ENCODE data around the gene NOTCH3. TPM values are rescaled to one million over a fixed set of nuclear protein-coding genes. Genes with fewer than 3 reads are reported as not detected.

NOTCH3 gene
- total and polyA plus RNA-seq, 4 donors, result 0.49 to 3.7 (median 2.9) TPM

- no peaks in the 10 kb centered on the region for H3K4me1 ChIP-seq (ENCODE audit: control insufficient read depth in 4 of 4, insufficient read depth in 4 of 4, low read length in 3 of 4)
- DNase-seq (ENCODE audit: low spot score), result no peak
- H3K27me3 ChIP-seq (ENCODE audit: control insufficient read depth in 4 of 4, insufficient read depth in 4 of 4, low read length in 3 of 4), result no peaks in the 10 kb centered on the region
- no peak overlapping the region for H3K9ac ChIP-seq (ENCODE audit: low read depth in 1 of 2, low read length in 2 of 2)
- no peak overlapping the region for H3K27ac ChIP-seq (ENCODE audit: low read depth in 1 of 2, low read length in 2 of 2)
- no peak overlapping the region for H3K4me3 ChIP-seq (ENCODE audit: low read depth in 1 of 3, low read length in 3 of 3)
- H3K36me3 ChIP-seq (ENCODE audit: control insufficient read depth in 4 of 4, insufficient read depth in 3 of 4, low read depth in 1 of 4, low read length in 3 of 4), result no peaks in the 10 kb centered on the region
- WGBS, result 94% methylated on average over 38 of the region's 38 CpGs
- no peaks in the 10 kb centered on the region for H3K9me3 ChIP-seq (ENCODE audit: control insufficient read depth in 4 of 4, low read length in 3 of 4)
- TF ChIP-seq HNF4G (IDR thresholded peaks at IDR 0.05) (no peak), FOXA1 (IDR thresholded peaks at IDR 0.05) (no peak), RXRA (IDR thresholded peaks at IDR 0.05) (no peak), ATF3 (IDR thresholded peaks at IDR 0.05) (no peak), JUND (IDR thresholded peaks at IDR 0.05) (no peak), SP1 (IDR thresholded peaks at IDR 0.05) (no peak), NR2F2 (IDR thresholded peaks at IDR 0.05) (no peak), GABPA (IDR thresholded peaks at IDR 0.05 in 1 of 2, conservative IDR thresholded peaks at IDR 0.05 in 1 of 2) (no peak), FOXA2 (IDR thresholded peaks at IDR 0.05) (no peak), ZBTB33 (IDR thresholded peaks at IDR 0.05) (no peak), CTCF (IDR thresholded peaks at IDR 0.05; ENCODE audit: low read depth, low read length, missing input control) (no peak), HNF4A (conservative IDR thresholded peaks at IDR 0.05) (no peak), REST (IDR thresholded peaks at IDR 0.05) (no peak), RAD21 (IDR thresholded peaks at IDR 0.05) (no peak)
Measured at GRCh38 chr19:15187026-15188007, 13.5 kb downstream of the NOTCH3 start.

GRCh38 chr19:15185188-15185587, 15.6 kb downstream of the NOTCH3 start:
- Histone ChIP-seq H3K36me3 (ENCODE audit: control insufficient read depth in 4 of 4, insufficient read depth in 3 of 4, low read depth in 1 of 4, low read length in 3 of 4) (no peaks in the 10 kb centered on the region), H3K9ac (ENCODE audit: low read depth in 1 of 2, low read length in 2 of 2) (no peak overlapping the region), H3K27me3 (ENCODE audit: control insufficient read depth in 4 of 4, insufficient read depth in 4 of 4, low read length in 3 of 4) (no peaks in the 10 kb centered on the region), H3K4me3 (ENCODE audit: low read depth in 1 of 3, low read length in 3 of 3) (no peak overlapping the region), H3K4me1 (ENCODE audit: control insufficient read depth in 4 of 4, insufficient read depth in 4 of 4, low read length in 3 of 4) (no peaks in the 10 kb centered on the region), H3K9me3 (ENCODE audit: control insufficient read depth in 4 of 4, low read length in 3 of 4) (no peaks in the 10 kb centered on the region), H3K27ac (ENCODE audit: low read depth in 1 of 2, low read length in 2 of 2) (no peak overlapping the region)
- WGBS, result 89% methylated on average over 12 of the region's 12 CpGs
- TF ChIP-seq HNF4A (conservative IDR thresholded peaks at IDR 0.05) (no peak), GABPA (IDR thresholded peaks at IDR 0.05 in 1 of 2, conservative IDR thresholded peaks at IDR 0.05 in 1 of 2) (no peak), RXRA (IDR thresholded peaks at IDR 0.05) (no peak), RAD21 (IDR thresholded peaks at IDR 0.05) (no peak), SP1 (IDR thresholded peaks at IDR 0.05) (no peak), ATF3 (IDR thresholded peaks at IDR 0.05) (no peak), ZBTB33 (IDR thresholded peaks at IDR 0.05) (no peak), TAF1 (conservative IDR thresholded peaks at IDR 0.05) (no peak), NR2F2 (IDR thresholded peaks at IDR 0.05) (no peak), JUND (IDR thresholded peaks at IDR 0.05) (no peak), YY1 (IDR thresholded peaks at IDR 0.05) (no peak)
- no peak for DNase-seq (ENCODE audit: low spot score)

Measured in liver (tissue), 9 donors.